Progenitor cell of endocrine pancreas (in vitro differentiated cells): Measurements from ENCODE around the gene WDR75. TPM values are rescaled to one million over a fixed set of nuclear protein-coding genes. Genes with fewer than 3 reads are reported as not detected.

Experiments
- DNase-seq: peaks from one replicate; pipeline ENCODE4 v3.0.0; 2021; ENCODE audit warnings: low spot score; ENCODE audit not compliant: unreplicated experiment
- H3K27ac Mint-ChIP-seq: 2 replicates; pipeline ENCODE4 v1.8.0; 2021; ENCODE audit warnings: mild to moderate bottlenecking, moderate library complexity, mixed read lengths
- H3K27me3 Mint-ChIP-seq: 2 replicates; pipeline ENCODE4 v1.8.0; 2021; ENCODE audit warnings: mixed read lengths
- H3K36me3 Mint-ChIP-seq: 2 replicates; pipeline ENCODE4 v1.8.0; 2022; ENCODE audit warnings: mixed read lengths; ENCODE audit not compliant: insufficient read depth
- H3K4me1 Mint-ChIP-seq: 2 replicates; pipeline ENCODE4 v1.8.0; 2021; ENCODE audit warnings: low read depth, mixed read lengths
- H3K4me3 Mint-ChIP-seq: 2 replicates; pipeline ENCODE4 v1.8.0; 2021; ENCODE audit warnings: low read depth, mild to moderate bottlenecking, moderate library complexity, mixed read lengths
- H3K9me3 Mint-ChIP-seq: 2 replicates; pipeline ENCODE4 v1.8.0; 2021; ENCODE audit warnings: low read depth, mixed read lengths
- total RNA-seq: library from RNA; stranded (reverse); gene quantifications from 2 replicates; pipeline ENCODE4 v1.2.1, GENCODE V29; 2021
- TF ChIP-seq, protein P1 (sequence below): fragments of 200-600 bp; sonication (generic); IDR thresholded peaks from one replicate; pipeline ENCODE4 v1.5.0; 2021; ENCODE audit warnings: antibody characterized with exemption, mild to moderate bottlenecking; ENCODE audit not compliant: unreplicated experiment

Gene WDR75
- total RNA-seq, 1 donor from 2014 or later: 40.0 TPM

DNA sequence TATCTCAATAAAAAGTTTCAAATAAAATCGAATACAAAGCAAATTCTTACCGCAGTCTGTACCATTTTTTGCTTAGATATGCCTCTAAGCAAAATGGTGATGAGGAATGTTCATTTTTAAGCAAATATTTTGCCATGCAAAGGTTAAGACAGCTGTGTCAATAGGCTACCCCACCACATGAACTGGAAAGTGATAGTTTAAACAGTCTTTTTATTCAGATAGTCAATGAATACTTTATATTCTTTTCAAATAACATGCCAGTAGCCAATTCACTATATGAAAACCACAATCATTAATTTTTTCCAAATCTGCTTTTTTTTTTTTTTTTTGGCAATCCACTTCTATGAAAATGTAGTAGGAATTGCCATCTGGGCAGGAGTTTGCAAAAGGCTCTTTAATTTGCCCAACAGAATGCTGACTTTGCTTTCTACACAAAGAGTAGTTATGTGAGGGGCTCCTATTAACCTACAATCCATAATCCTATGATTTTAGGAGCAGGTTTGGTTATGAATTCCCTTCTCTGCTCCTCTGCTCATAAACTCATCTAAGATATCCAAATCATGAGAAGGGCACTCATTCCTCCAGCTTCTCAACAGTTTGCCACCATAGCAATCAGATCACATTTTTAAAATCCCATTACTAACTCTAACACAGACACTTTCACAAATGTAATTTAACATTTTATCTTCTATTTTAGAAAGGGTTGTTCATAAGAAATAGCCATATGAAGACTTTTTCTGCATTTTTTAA is 70.1 kb downstream of the WDR75 start:
- no peak overlapping the region for H3K27ac Mint-ChIP-seq
- peaks cover 13% of the 10 kb centered on the region for H3K9me3 Mint-ChIP-seq
- peaks cover 14% of the 10 kb centered on the region for H3K4me1 Mint-ChIP-seq
- TF ChIP-seq, protein P1, sequence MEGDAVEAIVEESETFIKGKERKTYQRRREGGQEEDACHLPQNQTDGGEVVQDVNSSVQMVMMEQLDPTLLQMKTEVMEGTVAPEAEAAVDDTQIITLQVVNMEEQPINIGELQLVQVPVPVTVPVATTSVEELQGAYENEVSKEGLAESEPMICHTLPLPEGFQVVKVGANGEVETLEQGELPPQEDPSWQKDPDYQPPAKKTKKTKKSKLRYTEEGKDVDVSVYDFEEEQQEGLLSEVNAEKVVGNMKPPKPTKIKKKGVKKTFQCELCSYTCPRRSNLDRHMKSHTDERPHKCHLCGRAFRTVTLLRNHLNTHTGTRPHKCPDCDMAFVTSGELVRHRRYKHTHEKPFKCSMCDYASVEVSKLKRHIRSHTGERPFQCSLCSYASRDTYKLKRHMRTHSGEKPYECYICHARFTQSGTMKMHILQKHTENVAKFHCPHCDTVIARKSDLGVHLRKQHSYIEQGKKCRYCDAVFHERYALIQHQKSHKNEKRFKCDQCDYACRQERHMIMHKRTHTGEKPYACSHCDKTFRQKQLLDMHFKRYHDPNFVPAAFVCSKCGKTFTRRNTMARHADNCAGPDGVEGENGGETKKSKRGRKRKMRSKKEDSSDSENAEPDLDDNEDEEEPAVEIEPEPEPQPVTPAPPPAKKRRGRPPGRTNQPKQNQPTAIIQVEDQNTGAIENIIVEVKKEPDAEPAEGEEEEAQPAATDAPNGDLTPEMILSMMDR: no peak
- no peak for DNase-seq
- peaks cover 3% of the 10 kb centered on the region for H3K36me3 Mint-ChIP-seq
- no peaks in the 10 kb centered on the region for H3K27me3 Mint-ChIP-seq
- H3K4me3 Mint-ChIP-seq: no peak overlapping the region

DNA sequence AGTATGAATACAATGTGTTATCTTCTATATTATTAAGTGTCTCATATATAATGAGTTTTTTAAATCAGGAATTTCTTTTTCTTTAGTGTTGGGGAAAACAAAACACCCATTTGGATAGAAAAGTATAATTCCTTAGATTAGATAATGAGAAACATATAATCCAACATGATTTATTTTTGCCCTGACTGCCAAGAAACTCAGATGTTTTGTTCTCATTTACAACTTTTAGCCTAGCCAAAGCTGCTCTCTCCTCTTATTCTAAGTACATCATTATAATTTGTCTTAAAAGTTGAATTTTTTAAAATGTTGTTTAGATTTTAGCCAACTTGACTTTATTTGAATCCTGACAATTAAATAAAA is 70.7 kb downstream of the WDR75 start:
- TF ChIP-seq, protein P1: no peak
- Mint-ChIP-seq H3K4me1 (peaks cover 11% of the 10 kb centered on the region), H3K36me3 (peaks cover 3% of the 10 kb centered on the region)

DNA sequence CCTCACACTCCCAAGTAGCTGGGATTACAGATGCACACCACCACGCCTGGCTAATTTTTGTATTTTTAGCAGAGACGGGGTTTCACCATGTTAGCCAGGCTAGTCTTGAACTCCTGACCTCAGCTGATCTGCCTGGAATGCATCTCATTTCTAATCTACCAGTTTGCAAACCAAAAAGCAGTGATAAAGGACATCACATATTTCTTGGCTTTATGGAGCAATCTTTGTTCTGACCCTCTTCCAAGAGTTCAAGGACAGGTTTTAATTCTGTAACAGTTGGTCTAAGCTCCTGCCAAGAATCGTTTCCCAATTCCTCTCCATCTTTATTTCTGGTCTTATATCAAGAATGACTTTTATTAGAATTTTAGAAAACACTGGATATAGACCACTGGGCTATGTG is 71.6 kb downstream of the WDR75 start:
- Mint-ChIP-seq H3K36me3 (peaks cover 3% of the 10 kb centered on the region), H3K9me3 (peaks cover 19% of the 10 kb centered on the region), H3K4me1 (peaks cover 11% of the 10 kb centered on the region), H3K4me3 (no peak overlapping the region), H3K27ac (no peak overlapping the region), H3K27me3 (no peaks in the 10 kb centered on the region)
- DNase-seq: no peak
- TF ChIP-seq, protein P1: no peak

More for the DNA sequence above, 70.7 kb downstream of the WDR75 start:
- H3K27me3 Mint-ChIP-seq: no peaks in the 10 kb centered on the region
- H3K9me3 Mint-ChIP-seq: peaks cover 13% of the 10 kb centered on the region
- no peak overlapping the region for H3K27ac Mint-ChIP-seq
- no peak for DNase-seq
- H3K4me3 Mint-ChIP-seq: no peak overlapping the region

DNA sequence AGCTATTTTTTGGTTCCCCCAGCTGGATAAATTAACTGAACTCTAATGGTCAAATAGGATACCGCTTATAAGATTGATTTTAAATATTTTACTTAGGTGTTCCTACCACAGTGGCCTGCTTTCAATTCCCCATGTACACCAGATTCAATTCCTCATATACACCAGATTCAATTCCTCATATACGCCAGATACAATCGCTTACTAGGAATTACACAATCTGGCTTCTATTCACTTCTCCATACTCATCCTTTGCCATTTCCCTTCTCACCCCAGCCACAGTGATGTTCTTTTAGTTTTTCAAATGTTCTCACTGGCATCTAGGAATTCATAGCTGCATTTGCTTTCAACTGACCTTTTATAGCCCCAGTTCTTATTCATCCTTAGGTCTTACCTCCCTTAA is 72.8 kb downstream of the WDR75 start:
- no peak for DNase-seq
- peaks cover 10% of the 10 kb centered on the region for H3K9me3 Mint-ChIP-seq
- peaks cover 6% of the 10 kb centered on the region for H3K4me1 Mint-ChIP-seq
- H3K4me3 Mint-ChIP-seq: no peak overlapping the region
- H3K27me3 Mint-ChIP-seq: no peaks in the 10 kb centered on the region
- no peak overlapping the region for H3K27ac Mint-ChIP-seq
- H3K36me3 Mint-ChIP-seq: no peaks in the 10 kb centered on the region
- TF ChIP-seq, protein P1: no peak

DNA sequence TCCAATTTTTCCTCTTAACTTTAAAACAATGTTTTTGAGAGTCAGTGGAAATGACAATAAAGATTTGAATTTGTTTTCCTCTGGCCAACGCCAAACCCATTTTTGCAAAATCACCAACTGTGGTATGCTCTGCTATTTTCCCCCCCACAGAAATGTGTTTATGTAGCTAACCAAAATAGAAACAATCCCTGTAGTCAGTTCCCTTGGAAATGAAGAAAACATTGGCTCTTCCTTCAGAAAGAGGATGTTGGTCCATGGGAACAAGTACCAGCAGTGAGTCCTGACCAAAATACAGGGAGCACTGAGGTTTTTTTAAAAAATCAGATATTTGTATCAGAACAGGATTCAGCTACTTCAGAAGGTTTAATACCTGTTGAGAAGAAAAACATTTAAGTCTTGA is 74.0 kb downstream of the WDR75 start:
- Mint-ChIP-seq H3K9me3 (peaks cover 7% of the 10 kb centered on the region), H3K4me3 (no peak overlapping the region), H3K27ac (no peak overlapping the region), H3K27me3 (no peaks in the 10 kb centered on the region), H3K36me3 (no peaks in the 10 kb centered on the region), H3K4me1 (peaks cover 5% of the 10 kb centered on the region)
- no peak for DNase-seq
- TF ChIP-seq, protein P1: no peak
